A673 (cell line): ENCODE results near the gene DMPK. TPM values are rescaled to one million over a fixed set of nuclear protein-coding genes. Genes with fewer than 3 reads are reported as not detected.

ENCODE experiments used
- BruUV-seq: library from RNA; stranded (reverse); fragments of 400-500 nt; replicated peaks from 2 replicates; lab custom pipeline; 2021; lab: Mats Ljungman, UMichigan
- CTCF ChIA-PET: fragments of 300-600 bp; sonication (Branson Sonifier 250); formaldehyde crosslinking; loops from one replicate; lab custom pipeline; 2022; ENCODE audit warnings: antibody characterized with exemption; lab: Charles Lee
- POLR2A ChIA-PET: fragments of 300-600 bp; sonication (Branson Sonifier 250); formaldehyde crosslinking; loops from one replicate; lab custom pipeline; 2022; ENCODE audit warnings: antibody characterized with exemption; ENCODE audit not compliant: low non-redundant PET; lab: Charles Lee
- DNase-seq: peaks from one replicate; pipeline ENCODE4 v3.0.0-alpha.2; 2015; ENCODE audit warnings: low spot score
- H3K27ac ChIP-seq: fragments of 200-600 bp; sonication (generic); 2 replicates; pipeline ENCODE4 v1.5.1; 2016; ENCODE audit warnings: mixed run types, low read depth, mild to moderate bottlenecking, mixed read lengths, antibody characterized with exemption, low read length; ENCODE audit not compliant: poor library complexity, severe bottlenecking
- H3K27me3 ChIP-seq: fragments of 200-600 bp; sonication (generic); replicated peaks from 2 replicates; pipeline ENCODE4 v1.6.1; 2017; ENCODE audit warnings: mixed run types, low read depth, mild to moderate bottlenecking, mixed read lengths, antibody characterized with exemption, low read length; ENCODE audit not compliant: insufficient read depth, poor library complexity
- H3K36me3 ChIP-seq: fragments of 200-600 bp; sonication (generic); 2 replicates; pipeline ENCODE4 v1.6.1; 2016; ENCODE audit warnings: mixed run types, mild to moderate bottlenecking, mixed read lengths, antibody characterized with exemption, low read length; ENCODE audit not compliant: insufficient read depth, poor library complexity, severe bottlenecking
- H3K4me1 ChIP-seq: fragments of 200-600 bp; sonication (generic); 2 replicates; pipeline ENCODE4 v1.6.1; 2017; ENCODE audit warnings: mixed run types, mild to moderate bottlenecking, mixed read lengths, antibody characterized with exemption, low read length; ENCODE audit not compliant: insufficient read depth, poor library complexity, severe bottlenecking
- H3K4me3 ChIP-seq: fragments of 200-600 bp; sonication (generic); 2 replicates; pipeline ENCODE4 v1.5.1; 2016; ENCODE audit warnings: low read depth, mixed run types, mild to moderate bottlenecking, mixed read lengths, low read length; ENCODE audit not compliant: poor library complexity, severe bottlenecking
- H3K9me3 ChIP-seq: fragments of 200-600 bp; sonication (generic); 2 replicates; pipeline ENCODE4 v1.6.1; 2016; ENCODE audit warnings: mixed run types, low read depth, mild to moderate bottlenecking, mixed read lengths, antibody characterized with exemption, low read length; ENCODE audit not compliant: poor library complexity, severe bottlenecking
- EZH2 ChIP-seq: fragments of 200-600 bp; sonication (generic); IDR thresholded peaks from 2 replicates; pipeline ENCODE4 v1.6.1; 2017; ENCODE audit warnings: borderline replicate concordance, low read depth, mild to moderate bottlenecking, mixed read lengths, antibody characterized with exemption, low read length; ENCODE audit not compliant: poor library complexity, severe bottlenecking
- intact Hi-C: fragments of 100-400 bp; cut with micrococcal nuclease; formaldehyde crosslinking; loops from one replicate; pipeline ENCODE4 v1.10.0; 2022; ENCODE audit not compliant: unreplicated experiment
- total RNA-seq: library from RNA; stranded (reverse); gene quantifications from 2 replicates; pipeline ENCODE4 v1.2.3, GENCODE V29; 2021
- TF ChIP-seq, protein P1 (sequence below): fragments of 300-800, 200-600 bp; sonication (generic); conservative IDR thresholded peaks from 2 replicates; pipeline ENCODE4 v1.5.1; 2017; ENCODE audit warnings: low read depth, mild to moderate bottlenecking, antibody characterized with exemption, low read length, moderate library complexity, mixed read lengths

Gene DMPK
- total RNA-seq, 1 experiment from 2014 or later = 82.0 TPM

DNA sequence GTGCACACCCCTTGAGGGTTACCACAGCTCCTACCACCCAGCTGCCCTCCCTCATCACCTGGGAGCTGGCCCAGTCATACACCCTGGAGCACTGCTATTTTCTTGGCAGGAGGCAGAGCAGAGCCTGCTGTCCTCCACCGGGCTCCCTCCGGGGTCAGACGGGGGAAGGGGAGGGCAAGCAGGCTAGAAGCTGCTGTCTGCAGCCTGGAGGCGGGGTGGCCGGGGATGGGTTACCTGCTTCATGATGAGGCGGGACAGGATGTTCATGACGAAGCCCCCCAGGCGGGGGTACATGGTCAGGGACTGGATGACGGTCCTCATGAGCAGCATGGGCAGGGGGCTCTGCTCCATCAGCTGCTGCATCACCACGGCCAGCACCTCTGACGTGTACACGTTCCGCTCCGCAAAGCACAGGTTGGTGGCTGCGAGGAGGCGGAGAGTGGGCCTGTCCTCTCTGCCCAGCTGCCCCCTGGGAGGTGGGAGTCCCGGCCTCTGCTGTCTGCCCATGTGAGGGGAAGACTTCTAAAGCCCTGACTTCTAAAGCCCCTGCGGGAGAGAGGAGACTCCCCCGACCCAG is 35.5 kb upstream of the DMPK start:
- no peak for DNase-seq
- ChIA-PET POLR2A (no interaction called here), CTCF (interaction anchor here (0.6 kb wide), 1 partner anchor 25 kb away, joined by 3 read pairs; the partner anchor contains the start of gene DMWD)
- intact Hi-C loops = no loop called here
- Histone ChIP-seq H3K9me3 (no peaks in the 10 kb centered on the region), H3K4me3 (no peak overlapping the region), H3K4me1 (no peaks in the 10 kb centered on the region), H3K27ac (no peak overlapping the region), H3K36me3 (peaks cover 14% of the 10 kb centered on the region), H3K27me3 (no peaks in the 10 kb centered on the region)
- TF ChIP-seq EZH2 = no peak
- no TSS peak for BruUV-seq

DNA sequence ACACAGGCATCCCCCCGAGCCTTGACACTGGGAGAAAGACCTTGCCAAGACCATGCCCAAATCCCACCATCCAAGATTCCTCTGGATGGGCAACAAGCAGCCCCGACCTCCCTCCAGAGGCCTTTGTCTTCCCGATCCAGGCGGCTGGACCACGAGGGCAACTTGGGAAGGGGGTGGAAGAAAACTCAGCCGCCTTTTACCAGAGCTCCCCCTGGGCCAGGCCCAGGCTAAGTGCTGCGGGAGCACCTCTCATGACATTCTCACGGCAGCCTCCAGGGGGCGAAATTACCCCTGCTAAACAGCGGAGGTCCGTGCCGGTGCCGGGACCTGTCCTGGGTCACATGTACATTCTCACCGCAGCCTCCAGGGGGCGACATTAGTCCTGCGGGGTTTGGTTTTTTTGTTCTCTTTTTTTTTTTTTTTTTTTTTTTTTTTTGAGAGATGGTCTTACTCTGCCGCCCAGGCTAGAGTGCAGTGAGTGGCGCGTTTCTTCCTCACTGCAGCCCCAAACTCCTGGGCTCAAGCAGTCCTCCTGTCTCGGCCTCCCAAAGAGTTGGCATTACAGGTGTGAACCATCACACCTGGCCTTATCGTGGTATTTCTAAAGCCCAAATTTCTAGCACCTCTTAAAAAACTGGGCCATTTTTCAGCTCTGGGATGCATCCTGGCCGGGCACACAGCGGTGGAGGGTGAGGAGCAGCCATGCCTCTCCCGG is 34.9 kb upstream of the DMPK start:
- ChIA-PET CTCF (interaction anchor here (0.6 to 1.1 kb wide), 18 partner anchors 10 to 1034 kb away, joined by 3 to 17 read pairs (median 8); partner anchors contain the start of genes DMWD and SYMPK), POLR2A (no interaction called here)
- intact Hi-C loops = no loop called here
- no peaks in the 10 kb centered on the region for H3K27me3 ChIP-seq
- no TSS peak for BruUV-seq
- no peaks in the 10 kb centered on the region for H3K9me3 ChIP-seq
- peak; percentile 96 for DNase-seq
- H3K4me1 ChIP-seq = no peaks in the 10 kb centered on the region
- TF ChIP-seq, protein P1, sequence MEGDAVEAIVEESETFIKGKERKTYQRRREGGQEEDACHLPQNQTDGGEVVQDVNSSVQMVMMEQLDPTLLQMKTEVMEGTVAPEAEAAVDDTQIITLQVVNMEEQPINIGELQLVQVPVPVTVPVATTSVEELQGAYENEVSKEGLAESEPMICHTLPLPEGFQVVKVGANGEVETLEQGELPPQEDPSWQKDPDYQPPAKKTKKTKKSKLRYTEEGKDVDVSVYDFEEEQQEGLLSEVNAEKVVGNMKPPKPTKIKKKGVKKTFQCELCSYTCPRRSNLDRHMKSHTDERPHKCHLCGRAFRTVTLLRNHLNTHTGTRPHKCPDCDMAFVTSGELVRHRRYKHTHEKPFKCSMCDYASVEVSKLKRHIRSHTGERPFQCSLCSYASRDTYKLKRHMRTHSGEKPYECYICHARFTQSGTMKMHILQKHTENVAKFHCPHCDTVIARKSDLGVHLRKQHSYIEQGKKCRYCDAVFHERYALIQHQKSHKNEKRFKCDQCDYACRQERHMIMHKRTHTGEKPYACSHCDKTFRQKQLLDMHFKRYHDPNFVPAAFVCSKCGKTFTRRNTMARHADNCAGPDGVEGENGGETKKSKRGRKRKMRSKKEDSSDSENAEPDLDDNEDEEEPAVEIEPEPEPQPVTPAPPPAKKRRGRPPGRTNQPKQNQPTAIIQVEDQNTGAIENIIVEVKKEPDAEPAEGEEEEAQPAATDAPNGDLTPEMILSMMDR = peak; percentile 99
- TF ChIP-seq EZH2 = no peak
- H3K27ac ChIP-seq = no peak overlapping the region
- peaks cover 11% of the 10 kb centered on the region for H3K36me3 ChIP-seq
- no peak overlapping the region for H3K4me3 ChIP-seq

- Histone ChIP-seq H3K36me3 (peaks cover 7% of the 10 kb centered on the region), H3K27ac (no peak overlapping the region), H3K9me3 (no peaks in the 10 kb centered on the region), H3K27me3 (no peaks in the 10 kb centered on the region), H3K4me1 (no peaks in the 10 kb centered on the region), H3K4me3 (no peak overlapping the region)
- DNase-seq = no peak
- POLR2A ChIA-PET = no interaction called here
- intact Hi-C loops = no loop called here
- CTCF ChIA-PET = interaction anchor here (0.6 to 1.1 kb wide), 17 partner anchors 11 to 1033 kb away, joined by 3 to 17 read pairs (median 8); partner anchors contain the start of genes DMWD and SYMPK
- BruUV-seq = no TSS peak
- no peak for TF ChIP-seq EZH2
- TF ChIP-seq, protein P1 = no peak
Observed at GRCh38 chr19:45816236-45817009, 34.1 kb upstream of the DMPK start.
